ENCODE results near the gene EEPD1. TPM values are rescaled to one million over a fixed set of nuclear protein-coding genes. Genes with fewer than 3 reads are reported as not detected.

EEPD1 gene
- total RNA-seq, 1 donor from 2014 or later, result 8.7 TPM

DNA sequence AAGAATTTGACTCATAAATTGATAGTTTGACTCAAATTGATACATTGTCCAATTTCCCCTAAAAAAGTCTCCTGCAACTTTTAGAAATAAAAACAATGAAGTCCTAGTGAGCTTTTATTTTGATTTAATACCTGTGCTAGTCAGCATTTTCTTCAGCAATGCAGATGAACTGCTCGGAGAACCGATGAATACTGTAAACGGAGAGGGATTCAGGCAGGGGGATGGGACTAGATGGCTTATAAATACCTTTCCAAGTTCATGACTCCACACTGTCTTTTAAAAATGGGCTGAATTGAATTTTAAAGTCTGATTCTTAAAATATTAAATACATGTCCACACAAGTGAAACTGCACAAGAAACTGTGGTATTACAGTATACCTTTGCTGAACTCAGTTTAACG lies 12.7 kb downstream of the EEPD1 start:
- Histone ChIP-seq H3K36me3 (ENCODE audit: control insufficient read depth, insufficient read depth, low read length) (no peaks in the 10 kb centered on the region), H3K4me3 (ENCODE audit: low read depth, low read length) (no peak overlapping the region), H3K27me3 (ENCODE audit: control insufficient read depth, insufficient read depth, low read length) (no peaks in the 10 kb centered on the region)
- no peak for DNase-seq (ENCODE audit: low read depth)
- TF ChIP-seq, protein P1, sequence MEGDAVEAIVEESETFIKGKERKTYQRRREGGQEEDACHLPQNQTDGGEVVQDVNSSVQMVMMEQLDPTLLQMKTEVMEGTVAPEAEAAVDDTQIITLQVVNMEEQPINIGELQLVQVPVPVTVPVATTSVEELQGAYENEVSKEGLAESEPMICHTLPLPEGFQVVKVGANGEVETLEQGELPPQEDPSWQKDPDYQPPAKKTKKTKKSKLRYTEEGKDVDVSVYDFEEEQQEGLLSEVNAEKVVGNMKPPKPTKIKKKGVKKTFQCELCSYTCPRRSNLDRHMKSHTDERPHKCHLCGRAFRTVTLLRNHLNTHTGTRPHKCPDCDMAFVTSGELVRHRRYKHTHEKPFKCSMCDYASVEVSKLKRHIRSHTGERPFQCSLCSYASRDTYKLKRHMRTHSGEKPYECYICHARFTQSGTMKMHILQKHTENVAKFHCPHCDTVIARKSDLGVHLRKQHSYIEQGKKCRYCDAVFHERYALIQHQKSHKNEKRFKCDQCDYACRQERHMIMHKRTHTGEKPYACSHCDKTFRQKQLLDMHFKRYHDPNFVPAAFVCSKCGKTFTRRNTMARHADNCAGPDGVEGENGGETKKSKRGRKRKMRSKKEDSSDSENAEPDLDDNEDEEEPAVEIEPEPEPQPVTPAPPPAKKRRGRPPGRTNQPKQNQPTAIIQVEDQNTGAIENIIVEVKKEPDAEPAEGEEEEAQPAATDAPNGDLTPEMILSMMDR (IDR thresholded peaks at IDR 0.05; ENCODE audit: insufficient read depth, low read length, poor library complexity, severe bottlenecking), result no peak

DNA sequence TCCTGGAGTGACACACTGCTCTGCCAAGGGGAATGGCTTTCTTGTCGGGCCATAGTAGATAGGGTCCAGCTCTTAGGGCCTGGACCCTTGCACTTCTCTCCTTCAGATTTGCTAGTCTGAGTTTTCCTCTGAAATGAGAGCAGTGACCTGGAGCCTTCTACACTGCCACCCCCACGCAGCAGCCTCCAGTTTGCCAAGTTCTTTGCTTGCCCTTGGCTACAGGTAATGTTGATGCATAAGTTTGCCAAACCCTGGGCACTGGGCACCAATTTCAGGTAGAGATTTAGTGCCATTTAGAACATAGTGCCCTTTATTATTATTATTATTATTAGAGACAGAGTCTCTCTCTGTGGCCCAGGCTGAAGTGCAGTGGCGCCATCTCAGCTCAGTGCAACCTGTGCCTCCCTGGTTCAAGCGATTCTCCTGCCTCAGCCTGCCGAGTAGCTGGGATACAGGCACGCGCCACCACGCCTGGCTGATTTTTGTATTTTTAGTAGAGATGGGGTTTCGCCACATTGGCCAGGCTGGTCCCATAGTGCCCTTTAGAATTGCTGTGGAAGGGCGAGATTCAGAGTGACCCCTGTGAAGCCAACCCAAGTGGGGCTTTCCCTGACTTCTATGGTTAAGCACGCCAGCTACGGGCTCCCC lies 14.5 kb downstream of the EEPD1 start:
- Histone ChIP-seq H3K36me3 (ENCODE audit: control insufficient read depth, insufficient read depth, low read length) (no peaks in the 10 kb centered on the region), H3K27me3 (ENCODE audit: control insufficient read depth, insufficient read depth, low read length) (no peaks in the 10 kb centered on the region)
- TF ChIP-seq, protein P1 (IDR thresholded peaks at IDR 0.05; ENCODE audit: insufficient read depth, low read length, poor library complexity, severe bottlenecking), result no peak

DNA sequence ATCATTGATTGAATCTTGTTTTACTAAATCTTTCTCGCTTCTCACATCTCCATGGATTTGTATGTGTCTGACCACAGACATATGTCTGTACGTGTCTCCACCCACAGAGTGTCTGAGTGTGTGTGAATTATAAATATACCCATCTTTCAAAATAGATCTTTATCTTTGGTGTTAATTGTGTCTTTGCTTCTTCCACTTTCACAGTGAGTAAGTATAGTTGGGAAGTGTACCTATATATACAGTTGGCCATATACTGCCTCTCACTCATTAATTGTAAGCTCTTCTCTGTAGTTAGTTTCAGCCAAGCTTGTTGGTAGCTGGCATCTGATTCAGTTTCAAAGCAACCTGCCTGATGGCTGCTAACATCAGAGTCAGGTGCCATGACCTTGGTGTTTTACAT lies 18.4 kb downstream of the EEPD1 start:
- Histone ChIP-seq H3K27me3 (ENCODE audit: control insufficient read depth, insufficient read depth, low read length) (no peaks in the 10 kb centered on the region), H3K36me3 (ENCODE audit: control insufficient read depth, insufficient read depth, low read length) (no peaks in the 10 kb centered on the region), H3K4me3 (ENCODE audit: low read depth, low read length) (no peak overlapping the region)
- TF ChIP-seq, protein P1 (IDR thresholded peaks at IDR 0.05; ENCODE audit: insufficient read depth, low read length, poor library complexity, severe bottlenecking), result no peak
- DNase-seq (ENCODE audit: low read depth), result no peak

More for the DNA sequence above, 14.5 kb downstream of the EEPD1 start:
- no peak overlapping the region for H3K4me3 ChIP-seq (ENCODE audit: low read depth, low read length)
- DNase-seq (ENCODE audit: low read depth), result no peak

DNA sequence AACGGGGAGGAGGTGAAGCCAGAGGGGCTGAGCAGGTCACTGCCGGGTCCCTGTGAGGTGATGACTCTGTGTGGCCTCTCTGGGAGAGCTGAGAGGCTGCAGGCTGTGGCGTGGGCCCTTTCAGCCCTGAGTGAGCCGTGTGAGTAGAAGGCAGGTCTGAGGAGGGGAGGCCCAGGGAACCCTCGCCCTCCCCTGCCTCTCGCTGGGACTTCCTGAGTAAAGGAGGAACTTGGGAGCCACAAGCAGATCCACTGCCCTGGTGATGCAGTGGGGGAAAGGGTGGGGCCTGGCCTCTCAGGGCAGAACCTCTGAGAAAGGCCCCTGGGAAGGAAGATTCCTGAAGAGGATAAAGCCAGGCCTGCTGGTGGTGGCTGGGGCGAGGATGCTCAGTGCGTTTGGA lies 22.8 kb downstream of the EEPD1 start:
- TF ChIP-seq, protein P1 (IDR thresholded peaks at IDR 0.05; ENCODE audit: insufficient read depth, low read length, poor library complexity, severe bottlenecking), result no peak
- H3K27me3 ChIP-seq (ENCODE audit: control insufficient read depth, insufficient read depth, low read length), result no peaks in the 10 kb centered on the region
- DNase-seq (ENCODE audit: low read depth), result no peak
- no peak overlapping the region for H3K4me3 ChIP-seq (ENCODE audit: low read depth, low read length)
- no peaks in the 10 kb centered on the region for H3K36me3 ChIP-seq (ENCODE audit: control insufficient read depth, insufficient read depth, low read length)

DNA sequence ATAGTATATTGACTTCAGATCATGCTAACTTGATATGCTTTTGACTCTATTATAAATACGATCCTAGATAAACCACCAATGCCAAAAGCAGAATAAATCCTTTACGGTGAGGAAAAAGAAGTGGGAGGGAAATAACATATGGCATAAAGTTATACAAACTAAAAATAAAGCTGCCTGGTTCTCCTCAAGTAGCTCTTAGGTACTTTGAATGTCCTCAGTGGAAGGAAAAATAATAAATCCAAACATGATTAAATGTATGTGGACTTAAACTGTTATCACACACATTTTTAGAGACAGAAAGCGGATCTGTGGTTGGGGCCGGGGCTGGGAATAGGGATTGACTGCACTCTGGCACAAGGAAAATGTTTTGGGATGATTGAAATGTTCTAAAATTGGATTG lies 23.6 kb downstream of the EEPD1 start:
- TF ChIP-seq, protein P1 (IDR thresholded peaks at IDR 0.05; ENCODE audit: insufficient read depth, low read length, poor library complexity, severe bottlenecking), result no peak
- Histone ChIP-seq H3K4me3 (ENCODE audit: low read depth, low read length) (no peak overlapping the region), H3K27me3 (ENCODE audit: control insufficient read depth, insufficient read depth, low read length) (no peaks in the 10 kb centered on the region), H3K36me3 (ENCODE audit: control insufficient read depth, insufficient read depth, low read length) (no peaks in the 10 kb centered on the region)
- no peak for DNase-seq (ENCODE audit: low read depth)

DNA sequence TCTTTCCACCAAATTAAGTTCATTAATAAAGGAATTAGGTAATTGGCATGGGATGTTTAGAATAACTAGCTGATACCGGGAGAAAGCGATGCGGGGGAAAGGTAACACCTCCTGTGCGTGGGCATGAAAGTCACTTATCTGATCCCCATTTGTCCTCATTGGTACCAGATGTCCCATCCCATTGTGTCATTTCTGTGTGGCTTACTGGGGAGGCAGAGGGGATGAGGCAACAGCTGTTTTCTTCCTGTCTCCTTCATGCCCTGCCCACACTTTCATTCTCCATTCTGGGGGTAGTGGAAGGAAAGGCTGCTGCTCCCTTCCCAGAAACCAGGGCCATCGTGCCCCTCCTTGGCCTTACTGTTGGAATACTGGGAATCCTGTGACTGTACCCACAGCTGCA lies 27.1 kb downstream of the EEPD1 start:
- Histone ChIP-seq H3K4me3 (ENCODE audit: low read depth, low read length) (no peak overlapping the region), H3K36me3 (ENCODE audit: control insufficient read depth, insufficient read depth, low read length) (no peaks in the 10 kb centered on the region), H3K27me3 (ENCODE audit: control insufficient read depth, insufficient read depth, low read length) (no peaks in the 10 kb centered on the region)
- DNase-seq (ENCODE audit: low read depth), result no peak
- TF ChIP-seq, protein P1 (IDR thresholded peaks at IDR 0.05; ENCODE audit: insufficient read depth, low read length, poor library complexity, severe bottlenecking), result no peak
